ENCODE data around the gene VSTM4.

DNA sequence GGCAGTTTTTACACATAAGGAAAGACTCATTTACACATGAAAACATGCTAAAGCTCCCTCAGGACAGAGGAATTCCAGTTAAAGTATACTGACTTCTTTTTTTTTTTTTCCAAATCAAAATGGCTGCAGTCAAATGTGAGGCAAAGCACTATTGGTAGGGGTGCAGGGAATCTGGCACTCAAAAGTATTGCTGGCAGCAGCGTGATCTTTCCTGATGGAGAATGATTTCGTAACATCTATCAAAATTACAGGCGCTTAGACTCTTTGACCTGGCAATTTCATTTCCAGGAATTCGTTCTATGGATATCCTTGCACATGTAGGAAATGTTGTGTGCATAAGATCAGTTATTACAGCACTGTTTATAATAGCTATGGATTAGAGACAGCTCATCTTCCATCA is 65.7 kb downstream of the VSTM4 start:
- TF ChIP-seq, protein P1, sequence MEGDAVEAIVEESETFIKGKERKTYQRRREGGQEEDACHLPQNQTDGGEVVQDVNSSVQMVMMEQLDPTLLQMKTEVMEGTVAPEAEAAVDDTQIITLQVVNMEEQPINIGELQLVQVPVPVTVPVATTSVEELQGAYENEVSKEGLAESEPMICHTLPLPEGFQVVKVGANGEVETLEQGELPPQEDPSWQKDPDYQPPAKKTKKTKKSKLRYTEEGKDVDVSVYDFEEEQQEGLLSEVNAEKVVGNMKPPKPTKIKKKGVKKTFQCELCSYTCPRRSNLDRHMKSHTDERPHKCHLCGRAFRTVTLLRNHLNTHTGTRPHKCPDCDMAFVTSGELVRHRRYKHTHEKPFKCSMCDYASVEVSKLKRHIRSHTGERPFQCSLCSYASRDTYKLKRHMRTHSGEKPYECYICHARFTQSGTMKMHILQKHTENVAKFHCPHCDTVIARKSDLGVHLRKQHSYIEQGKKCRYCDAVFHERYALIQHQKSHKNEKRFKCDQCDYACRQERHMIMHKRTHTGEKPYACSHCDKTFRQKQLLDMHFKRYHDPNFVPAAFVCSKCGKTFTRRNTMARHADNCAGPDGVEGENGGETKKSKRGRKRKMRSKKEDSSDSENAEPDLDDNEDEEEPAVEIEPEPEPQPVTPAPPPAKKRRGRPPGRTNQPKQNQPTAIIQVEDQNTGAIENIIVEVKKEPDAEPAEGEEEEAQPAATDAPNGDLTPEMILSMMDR (IDR thresholded peaks at IDR 0.05; ENCODE audit: low read depth, low read length) = no peak
- no peak for TF ChIP-seq EZH2phosphoT487 (IDR thresholded peaks at IDR 0.05; ENCODE audit: low read depth)

Data from OCI-LY3 (cell line).